ENCODE data around the gene TUBA1C.

Gene TUBA1C

DNA sequence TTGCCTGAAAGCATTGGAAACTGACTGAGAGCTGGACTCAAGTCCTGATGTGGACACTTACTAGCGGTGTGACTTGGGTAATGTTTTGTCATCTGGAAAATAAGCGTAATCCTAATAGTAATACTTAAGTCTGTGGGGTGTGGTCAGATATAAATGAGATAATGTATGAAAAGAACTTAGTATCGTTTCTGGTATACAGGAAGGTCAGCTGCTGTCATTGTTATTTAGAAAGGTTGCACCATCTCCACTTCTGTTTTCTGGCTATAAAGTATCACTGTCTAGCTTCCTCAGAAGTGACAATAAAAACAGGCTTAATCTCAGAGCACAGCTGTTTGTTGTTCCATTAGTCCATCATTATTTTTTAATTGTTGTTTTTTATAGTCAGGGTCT, 34.1 kb upstream of the TUBA1C start:
- no peaks in the 10 kb centered on the region for H3K27me3 ChIP-seq (ENCODE audit: control insufficient read depth, low read length)
- H4K20me1 ChIP-seq (ENCODE audit: control insufficient read depth, insufficient read depth, low read depth, low read length): no peaks in the 10 kb centered on the region
- H3K9me2 ChIP-seq (replicated peaks; ENCODE audit: control insufficient read depth, low read length): no peaks in the 10 kb centered on the region
- H3K4me2 ChIP-seq (ENCODE audit: low read length): no peak overlapping the region
- H3K4me3 ChIP-seq (ENCODE audit: low read length): no peak overlapping the region
- H3K9me3 ChIP-seq (ENCODE audit: control insufficient read depth, insufficient read depth, low read length): no peaks in the 10 kb centered on the region
- no peaks in the 10 kb centered on the region for H3K79me2 ChIP-seq (ENCODE audit: control insufficient read depth, low read length)
- H3K27ac ChIP-seq (ENCODE audit: low read depth, low read length): no peak overlapping the region
- no peaks in the 10 kb centered on the region for H3F3A ChIP-seq (ENCODE audit: control insufficient read depth, insufficient read depth)
- H3K4me1 ChIP-seq (ENCODE audit: control insufficient read depth, low read length): peaks cover 11% of the 10 kb centered on the region
- H3K36me3 ChIP-seq (ENCODE audit: control insufficient read depth, low read length): no peaks in the 10 kb centered on the region
- TF ChIP-seq EZH2phosphoT487 (IDR thresholded peaks at IDR 0.05; ENCODE audit: borderline replicate concordance, low read length): no peak
- TF ChIP-seq, protein P1, sequence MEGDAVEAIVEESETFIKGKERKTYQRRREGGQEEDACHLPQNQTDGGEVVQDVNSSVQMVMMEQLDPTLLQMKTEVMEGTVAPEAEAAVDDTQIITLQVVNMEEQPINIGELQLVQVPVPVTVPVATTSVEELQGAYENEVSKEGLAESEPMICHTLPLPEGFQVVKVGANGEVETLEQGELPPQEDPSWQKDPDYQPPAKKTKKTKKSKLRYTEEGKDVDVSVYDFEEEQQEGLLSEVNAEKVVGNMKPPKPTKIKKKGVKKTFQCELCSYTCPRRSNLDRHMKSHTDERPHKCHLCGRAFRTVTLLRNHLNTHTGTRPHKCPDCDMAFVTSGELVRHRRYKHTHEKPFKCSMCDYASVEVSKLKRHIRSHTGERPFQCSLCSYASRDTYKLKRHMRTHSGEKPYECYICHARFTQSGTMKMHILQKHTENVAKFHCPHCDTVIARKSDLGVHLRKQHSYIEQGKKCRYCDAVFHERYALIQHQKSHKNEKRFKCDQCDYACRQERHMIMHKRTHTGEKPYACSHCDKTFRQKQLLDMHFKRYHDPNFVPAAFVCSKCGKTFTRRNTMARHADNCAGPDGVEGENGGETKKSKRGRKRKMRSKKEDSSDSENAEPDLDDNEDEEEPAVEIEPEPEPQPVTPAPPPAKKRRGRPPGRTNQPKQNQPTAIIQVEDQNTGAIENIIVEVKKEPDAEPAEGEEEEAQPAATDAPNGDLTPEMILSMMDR (IDR thresholded peaks at IDR 0.05; ENCODE audit: low read depth, low read length, poor library complexity, severe bottlenecking): no peak

DNA sequence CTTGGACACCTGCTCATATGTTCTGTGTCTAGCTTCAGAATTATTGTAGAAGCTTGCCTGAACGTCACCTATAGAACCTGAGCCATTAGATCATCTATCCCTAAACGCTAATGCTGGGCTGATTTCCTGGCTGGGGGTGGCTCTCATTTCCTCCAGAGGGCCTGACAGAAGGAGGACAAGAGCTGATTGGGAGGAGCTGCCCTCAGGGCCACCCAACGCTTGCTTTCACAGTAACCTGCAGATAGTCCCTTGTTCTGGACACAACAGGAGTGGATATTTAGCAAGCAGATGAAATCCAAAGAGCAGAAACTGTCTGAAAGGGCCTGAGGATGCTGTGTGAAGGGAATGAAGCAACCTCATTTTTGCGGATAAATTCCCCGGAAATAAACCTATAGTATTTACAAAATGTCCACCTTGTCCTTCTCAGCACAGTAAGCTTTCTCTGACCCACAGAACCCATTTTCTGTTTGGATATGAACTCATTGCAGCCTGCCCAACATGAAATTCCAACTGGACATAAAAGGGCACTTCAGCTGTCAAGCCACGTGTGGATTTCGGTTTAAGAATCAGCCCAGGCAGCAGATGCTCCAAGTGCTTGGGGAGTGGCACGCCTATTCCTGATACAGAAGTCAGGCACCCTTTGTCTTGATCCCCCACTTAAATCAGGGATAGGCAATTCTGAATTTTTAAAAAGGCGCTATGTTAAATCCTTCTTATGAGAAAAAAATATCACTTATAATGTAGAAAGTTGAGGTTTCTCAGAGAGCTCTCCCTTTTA, 32.8 kb upstream of the TUBA1C start:
- Histone ChIP-seq H3K4me2 (ENCODE audit: low read length) (no peak overlapping the region), H3K79me2 (ENCODE audit: control insufficient read depth, low read length) (no peaks in the 10 kb centered on the region), H3F3A (ENCODE audit: control insufficient read depth, insufficient read depth) (no peaks in the 10 kb centered on the region), H3K4me3 (ENCODE audit: low read length) (no peak overlapping the region), H3K4me1 (ENCODE audit: control insufficient read depth, low read length) (peaks cover 11% of the 10 kb centered on the region), H4K20me1 (ENCODE audit: control insufficient read depth, insufficient read depth, low read depth, low read length) (no peaks in the 10 kb centered on the region), H3K36me3 (ENCODE audit: control insufficient read depth, low read length) (no peaks in the 10 kb centered on the region), H3K27ac (ENCODE audit: low read depth, low read length) (no peak overlapping the region), H3K9me2 (replicated peaks; ENCODE audit: control insufficient read depth, low read length) (no peaks in the 10 kb centered on the region), H3K27me3 (ENCODE audit: control insufficient read depth, low read length) (no peaks in the 10 kb centered on the region), H3K9me3 (ENCODE audit: control insufficient read depth, insufficient read depth, low read length) (no peaks in the 10 kb centered on the region)
- TF ChIP-seq, protein P1 (IDR thresholded peaks at IDR 0.05; ENCODE audit: low read depth, low read length, poor library complexity, severe bottlenecking): no peak
- no peak for TF ChIP-seq EZH2phosphoT487 (IDR thresholded peaks at IDR 0.05; ENCODE audit: borderline replicate concordance, low read length)

DNA sequence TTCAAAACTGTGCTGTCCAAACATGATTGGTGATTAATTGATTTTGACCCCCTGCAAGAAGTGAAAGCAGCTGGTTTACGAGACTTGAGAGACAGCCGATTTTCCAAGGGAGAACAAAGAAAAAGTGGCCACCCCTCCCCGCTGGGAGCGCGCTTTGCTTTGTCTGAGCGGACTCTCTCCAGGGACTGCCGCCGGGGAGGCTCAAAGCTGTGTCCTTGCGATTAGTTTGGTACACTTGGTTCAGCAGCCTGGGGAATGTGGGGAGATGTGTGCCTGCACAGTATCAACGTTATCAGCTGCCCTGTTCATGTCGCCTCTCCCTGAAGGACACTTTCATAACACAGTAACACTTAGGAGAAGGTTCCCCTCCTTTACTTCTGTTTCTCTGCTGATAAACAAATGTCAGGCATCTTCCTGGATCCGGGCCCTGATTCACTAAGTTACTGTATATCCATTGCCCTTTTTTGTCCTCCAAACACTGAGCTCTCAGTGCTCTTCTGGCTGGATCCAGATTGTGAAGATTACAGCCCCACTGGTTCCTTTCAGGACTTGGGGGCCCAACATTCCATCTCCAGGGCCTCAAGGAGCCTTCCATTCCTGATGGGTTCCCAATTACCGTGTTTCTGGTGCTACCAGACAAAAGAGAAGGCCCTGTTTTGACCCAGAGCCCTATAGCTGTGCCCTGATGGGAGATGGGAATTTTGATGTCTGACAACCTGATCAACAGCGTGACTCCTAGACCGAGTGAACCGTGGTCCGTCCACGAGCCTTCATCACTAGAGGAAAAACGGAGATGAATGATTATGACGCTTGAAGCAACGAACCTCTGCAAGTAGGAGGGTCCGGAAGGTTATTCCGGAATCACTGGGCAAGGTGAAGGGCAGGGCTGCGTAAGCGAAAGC, 31.7 kb upstream of the TUBA1C start:
- H3K9me2 ChIP-seq (replicated peaks; ENCODE audit: control insufficient read depth, low read length): no peaks in the 10 kb centered on the region
- no peaks in the 10 kb centered on the region for H3K27me3 ChIP-seq (ENCODE audit: control insufficient read depth, low read length)
- no peaks in the 10 kb centered on the region for H3K79me2 ChIP-seq (ENCODE audit: control insufficient read depth, low read length)
- H3K9me3 ChIP-seq (ENCODE audit: control insufficient read depth, insufficient read depth, low read length): no peaks in the 10 kb centered on the region
- H3K27ac ChIP-seq (ENCODE audit: low read depth, low read length): no peak overlapping the region
- no peak overlapping the region for H3K4me3 ChIP-seq (ENCODE audit: low read length)
- no peaks in the 10 kb centered on the region for H3K36me3 ChIP-seq (ENCODE audit: control insufficient read depth, low read length)
- no peaks in the 10 kb centered on the region for H3F3A ChIP-seq (ENCODE audit: control insufficient read depth, insufficient read depth)
- H3K4me1 ChIP-seq (ENCODE audit: control insufficient read depth, low read length): peaks cover 11% of the 10 kb centered on the region
- H4K20me1 ChIP-seq (ENCODE audit: control insufficient read depth, insufficient read depth, low read depth, low read length): no peaks in the 10 kb centered on the region
- no peak for TF ChIP-seq EZH2phosphoT487 (IDR thresholded peaks at IDR 0.05; ENCODE audit: borderline replicate concordance, low read length)
- TF ChIP-seq, protein P1 (IDR thresholded peaks at IDR 0.05; ENCODE audit: low read depth, low read length, poor library complexity, severe bottlenecking): no peak
- H3K4me2 ChIP-seq (ENCODE audit: low read length): no peak overlapping the region
